Kasumi-1 (cell line): ENCODE results near the gene ABCA1.
"Not testable (repeated sequence)": the region's sequence is repeated elsewhere in the genome, so short reads cannot be mapped to it uniquely, and the experiment has no call there.

Experiments
- DNase-seq, 2 experiments: peaks; one replicate each; lab custom pipeline; 2025; lab: John Stamatoyannopoulos, UW

ABCA1 gene

GRCh38 chr9:104872656-104873488, 55.1 kb downstream of the ABCA1 start:
- DNase-seq = peak; percentile 43 to 49

- DNase-seq = no peak
Observed at GRCh38 chr9:104871961-104872527, 55.9 kb downstream of the ABCA1 start.

- no peak for DNase-seq
Observed at GRCh38 chr9:104869811-104870210, 58.1 kb downstream of the ABCA1 start.

GRCh38 chr9:104868687-104869404, 59.1 kb downstream of the ABCA1 start:
- DNase-seq = peak; percentile 96 to 99

- DNase-seq = no peak
Observed at GRCh38 chr9:104868303-104868686, 59.7 kb downstream of the ABCA1 start.

- no peak for DNase-seq
Observed at GRCh38 chr9:104866191-104866590, 61.8 kb downstream of the ABCA1 start.

- DNase-seq = no peak
Observed at GRCh38 chr9:104864675-104865104, 63.3 kb downstream of the ABCA1 start.

GRCh38 chr9:104863180-104863883, 64.6 kb downstream of the ABCA1 start:
- DNase-seq = peak; percentile 82 to 86

GRCh38 chr9:104861397-104861796, 66.6 kb downstream of the ABCA1 start:
- peak in 1 of 2 experiments; percentile 6 for DNase-seq

- DNase-seq = peak; percentile 77 to 83
Observed at GRCh38 chr9:104860263-104860662, 67.7 kb downstream of the ABCA1 start.

GRCh38 chr9:104858846-104859245, 69.1 kb downstream of the ABCA1 start:
- DNase-seq = no peak

- DNase-seq = no peak
Observed at GRCh38 chr9:104858271-104858670, 69.7 kb downstream of the ABCA1 start.

- DNase-seq = no peak
Observed at GRCh38 chr9:104856413-104856941, 71.5 kb downstream of the ABCA1 start.

- DNase-seq = no peak
Observed at GRCh38 chr9:104855807-104856206, 72.1 kb downstream of the ABCA1 start.

GRCh38 chr9:104855258-104855657, 72.7 kb downstream of the ABCA1 start:
- not testable (repeated sequence) for DNase-seq

- DNase-seq = no peak
Observed at GRCh38 chr9:104854613-104855012, 73.3 kb downstream of the ABCA1 start.

- no peak for DNase-seq
Observed at GRCh38 chr9:104853683-104854082, 74.3 kb downstream of the ABCA1 start.

GRCh38 chr9:104853159-104853558, 74.8 kb downstream of the ABCA1 start:
- DNase-seq = no peak

- no peak for DNase-seq
Observed at GRCh38 chr9:104851546-104851920, 76.4 kb downstream of the ABCA1 start.

GRCh38 chr9:104850786-104851545, 77.0 kb downstream of the ABCA1 start:
- DNase-seq = no peak

- no peak for DNase-seq
Observed at GRCh38 chr9:104849023-104849422, 78.9 kb downstream of the ABCA1 start.
